MM.1S (cell line): ENCODE results near the gene SURF1.

Source experiments
- CTCF ChIP-seq: fragments of 300-600 bp; sonication (generic); IDR thresholded peaks from 2 replicates; pipeline ENCODE4 v1.5.1; 2016; ENCODE audit warnings: antibody characterized with exemption, low read length, mixed read lengths
- EZH2 ChIP-seq: fragments of 300-600 bp; sonication (generic); optimal IDR thresholded peaks from 2 replicates; pipeline ENCODE3; 2017; ENCODE audit warnings: low read depth, mild to moderate bottlenecking, antibody characterized with exemption, low read length, mixed read lengths

- TF ChIP-seq CTCF (no peak), EZH2 (no peak)
Observed at GRCh38 chr9:133340256-133340655, 16.0 kb downstream of the SURF1 start.
